K562 (cell line): ENCODE results near the gene CPSF7. TPM values are rescaled to one million over a fixed set of nuclear protein-coding genes. Genes with fewer than 3 reads are reported as not detected.

Source experiments
- ATAC-seq: fragments of 200-7000 bp; cut with Tn5 transposase; 3 replicates; pipeline ENCODE4 v1.9.1; 2020; ENCODE audit warnings: moderate library complexity
- BruUV-seq: library from RNA; stranded (reverse); fragments of 400-500 nt; replicated peaks from 2 replicates; lab custom pipeline; 2021; lab: Mats Ljungman, UMichigan
- CTCF ChIA-PET: fragments of 300-600 bp; formaldehyde crosslinking; extraction: SDS; loops from one replicate; lab custom pipeline; 2021; ENCODE audit warnings: low intra/inter-chr PET ratio; lab: Yijun Ruan, JAX
- POLR2A ChIA-PET: fragments of 300-600, 350-650 bp; sonication (Branson Sonifier 250); formaldehyde crosslinking; extraction: SDS; loops from one replicate; lab custom pipeline; 2021; ENCODE audit warnings: antibody characterized with exemption, inconsistent platforms; lab: Yijun Ruan, JAX
- DNase-seq, 4 experiments: peaks; one replicate each; pipeline versions ENCODE4 v3.0.0 to v3.0.0-alpha.2; 2011 to 2018; ENCODE audit warnings: low spot score in 3 of 4, mixed read lengths in 3 of 4; ENCODE audit errors: extremely low read depth in 1 of 4
- FAIRE-seq: peaks from 2 replicates; lab custom pipeline; 2011; peaks lifted over from hg19 to GRCh38; lab: Jason Lieb, UNC
- H2AFZ ChIP-seq: 2 replicates; pipeline ENCODE4 v1.6.0; 2011; ENCODE audit warnings: low read depth, low read length, control low read depth, inconsistent platforms
- H3K27ac ChIP-seq: fragments of 200-600 bp; 3 replicates; pipeline ENCODE4 v1.8.0; 2011; ENCODE audit warnings: low read depth, mild to moderate bottlenecking, control low read depth, inconsistent platforms, low read length, moderate library complexity, mixed read lengths; ENCODE audit errors: extremely low read depth
- H3K27me3 ChIP-seq, 2 experiments: fragments of 300-600 bp in 1 of 2; 2 replicates in 1 of 2; 3 replicates in 1 of 2; pipeline versions ENCODE4 v1.6.0 to v1.8.0; 2011; ENCODE audit warnings: inconsistent platforms in 2 of 2, low read length in 2 of 2, mild to moderate bottlenecking in 1 of 2, mixed read lengths in 1 of 2, moderate library complexity in 1 of 2; ENCODE audit not compliant: control insufficient read depth in 2 of 2, insufficient read depth in 2 of 2
- H3K36me3 ChIP-seq: fragments of 300-600 bp; 3 replicates; pipeline ENCODE4 v1.8.0; 2011; ENCODE audit warnings: mild to moderate bottlenecking, low read length, inconsistent platforms; ENCODE audit not compliant: control insufficient read depth, insufficient read depth
- H3K4me1 ChIP-seq, 2 experiments: fragments of 200-600 bp in 1 of 2; replicated peaks in 1 of 2; 2 replicates in 1 of 2; 3 replicates in 1 of 2; pipeline versions ENCODE4 v1.5.1 to v1.8.0; 2011; ENCODE audit warnings: inconsistent platforms in 2 of 2, low read length in 2 of 2, mild to moderate bottlenecking in 1 of 2, mixed read lengths in 1 of 2, moderate library complexity in 1 of 2; ENCODE audit not compliant: control insufficient read depth in 2 of 2, insufficient read depth in 2 of 2
- H3K4me2 ChIP-seq: 2 replicates; pipeline ENCODE4 v1.6.1; 2011; ENCODE audit warnings: low read length, control low read depth, inconsistent platforms, mixed read lengths; ENCODE audit not compliant: insufficient read depth
- H3K4me3 ChIP-seq: fragments of 200-600 bp; sonication (generic), shearing (Covaris generic); 2 replicates; pipeline ENCODE4 v1.5.1; 2016; ENCODE audit warnings: control low read depth, inconsistent platforms
- H3K79me2 ChIP-seq: fragments of 200-600 bp; 3 replicates; pipeline ENCODE4 v1.8.0; 2011; ENCODE audit warnings: low read length, inconsistent platforms; ENCODE audit not compliant: control insufficient read depth, insufficient read depth
- H3K9ac ChIP-seq, 2 experiments: 2 replicates each; pipeline versions ENCODE4 v1.6.0 to v1.6.1; 2011; ENCODE audit warnings: low read depth in 2 of 2, low read length in 2 of 2, control low read depth in 1 of 2, inconsistent platforms in 1 of 2, mild to moderate bottlenecking in 1 of 2, mixed read lengths in 1 of 2; ENCODE audit not compliant: insufficient read depth in 1 of 2
- H3K9me1 ChIP-seq: one replicate; pipeline ENCODE4 v1.6.0; 2011; ENCODE audit warnings: inconsistent platforms, mild to moderate bottlenecking, low read length, moderate library complexity; ENCODE audit not compliant: control insufficient read depth, insufficient read depth
- H3K9me3 ChIP-seq: replicated peaks from 2 replicates; pipeline ENCODE4 v1.5.1; 2011; ENCODE audit warnings: low read depth, low read length, inconsistent platforms; ENCODE audit not compliant: control insufficient read depth, insufficient read depth
- H4K20me1 ChIP-seq: replicated peaks from 2 replicates; pipeline ENCODE4 v1.6.1; 2011; ENCODE audit warnings: low read length, inconsistent platforms, mixed read lengths; ENCODE audit not compliant: control insufficient read depth, insufficient read depth
- FOXJ3 ChIP-seq: sonication (generic); formaldehyde crosslinking; IDR thresholded peaks from 2 replicates; pipeline ENCODE4 v1.4.0; 2020; ENCODE audit warnings: mild to moderate bottlenecking, missing genetic modification reagents
- GATAD2B ChIP-seq: fragments of 450-650 bp; IDR thresholded peaks from 2 replicates; pipeline ENCODE4 v1.6.1; 2017; ENCODE audit warnings: mild to moderate bottlenecking, borderline replicate concordance
- HNRNPL ChIP-seq: fragments of 200-400 bp; formaldehyde crosslinking; IDR thresholded peaks from 2 replicates; pipeline ENCODE4 v1.6.1; 2017; ENCODE audit warnings: low read depth, mild to moderate bottlenecking, low read length
- MYBL2 ChIP-seq, 2 experiments: fragments of 450-650 bp in 1 of 2; sonication (generic) in 1 of 2; formaldehyde crosslinking in 1 of 2; IDR thresholded peaks; 2 replicates each; pipeline versions ENCODE4 v1.6.1 to v1.8.1; 2017 to 2022; ENCODE audit warnings: borderline replicate concordance in 1 of 2, inconsistent platforms in 1 of 2, low read depth in 1 of 2, mild to moderate bottlenecking in 1 of 2, missing genetic modification reagents in 1 of 2, moderate library complexity in 1 of 2
- SNIP1 ChIP-seq: fragments of 450-650 bp; IDR thresholded peaks from 2 replicates; pipeline ENCODE4 v1.7.1; 2017; ENCODE audit warnings: low read depth, mild to moderate bottlenecking
- SP1 ChIP-seq: sonication (generic); formaldehyde crosslinking; IDR thresholded peaks from 2 replicates; pipeline ENCODE4 v1.8.1; 2022; ENCODE audit warnings: mild to moderate bottlenecking, missing genetic modification reagents
- STAG1 ChIP-seq: sonication (generic); formaldehyde crosslinking; IDR thresholded peaks from 2 replicates; pipeline ENCODE4 v1.5.0; 2020; ENCODE audit warnings: missing genetic modification reagents, borderline replicate concordance
- ZNF140 ChIP-seq: fragments of 250-450 bp; sonication (Bioruptor Pico); IDR thresholded peaks from 2 replicates; pipeline ENCODE4 v1.8.0; 2021; ENCODE audit warnings: moderate library complexity, mild to moderate bottlenecking, inconsistent platforms
- ZNF354B ChIP-seq: fragments of 250-450 bp; sonication (Bioruptor Pico); IDR thresholded peaks from 2 replicates; pipeline ENCODE4 v1.4.0; 2020
- ZNF696 ChIP-seq: fragments of 250-450 bp; sonication (Bioruptor Pico); conservative IDR thresholded peaks from 2 replicates; pipeline ENCODE4 v1.4.0; 2020; ENCODE audit warnings: mild to moderate bottlenecking, moderate library complexity
- WGBS: fragments of 100-300 bp; shearing (Covaris generic); methylation state at CpG from one replicate; pipeline ENCODE4 v1.1.6; 2016; ENCODE audit warnings: low coverage, mixed read lengths; ENCODE audit not compliant: insufficient coverage; ENCODE audit errors: missing lambda C conversion rate; 5-methylcytosine and 5-hydroxymethylcytosine counted together
- in situ Hi-C: fragments of 300-500 bp; cut with MboI; formaldehyde crosslinking; loops from 4 replicates; pipeline ENCODE4 v1.15.0; 2018; ENCODE audit warnings: inconsistent platforms, mixed read lengths
- intact Hi-C: fragments of 100-400 bp; cut with micrococcal nuclease; formaldehyde crosslinking; loops from 2 replicates; pipeline ENCODE4 v1.14.2; 2022
- polyA plus RNA-seq, 8 experiments: library from polyadenylated mRNA; depleted of rRNA in 4 of 8; stranded (reverse) in 5 of 8; unstranded in 3 of 8; fragments of >200 nt; fragmentation: Nextera tagmentation in 2 of 8; fragmentation: Illumina TruSeq in 1 of 8; extraction: Ambion mirVana in 2 of 8; extraction: Trizol in 1 of 8; gene quantifications; 2 replicates each; pipeline versions ENCODE4 v1.2.1 to v1.2.3, GENCODE V29; 2011 to 2014; ENCODE audit warnings: inconsistent platforms in 1 of 8, missing spikeins in 1 of 8
- total RNA-seq, 7 experiments: library from RNA; depleted of rRNA in 6 of 7; stranded (reverse); fragments of >200 nt in 6 of 7; fragmentation: Illumina TruSeq in 2 of 7; extraction: Trizol in 2 of 7; gene quantifications; 2 replicates each; pipeline versions ENCODE4 v1.2.1 to v1.2.3, GENCODE V29; 2011 to 2021; ENCODE audit warnings: low replicate concordance in 1 of 7
- TF ChIP-seq, protein P1 (sequence below): sonication (generic); formaldehyde crosslinking; IDR thresholded peaks from 2 replicates; pipeline ENCODE4 v1.8.1; 2023; ENCODE audit warnings: mild to moderate bottlenecking, missing genetic modification reagents
- TF ChIP-seq, protein P2 (sequence below): fragments of 450-650 bp; IDR thresholded peaks from 2 replicates; pipeline ENCODE4 v1.6.1; 2014; ENCODE audit warnings: low read depth, mild to moderate bottlenecking, moderate library complexity, borderline replicate concordance
- TF ChIP-seq, protein P3 (sequence below): conservative IDR thresholded peaks from 2 replicates; pipeline ENCODE4 v1.6.1; 2011; ENCODE audit warnings: low read depth, mild to moderate bottlenecking, low read length; ENCODE audit not compliant: control insufficient read depth
- TF ChIP-seq, protein P4 (sequence below), 2 experiments: IDR thresholded peaks in 1 of 2; conservative IDR thresholded peaks in 1 of 2; 2 replicates each; pipeline ENCODE4 v1.6.1; 2016; ENCODE audit warnings: low read depth in 2 of 2, mild to moderate bottlenecking in 1 of 2, missing compliant biosample characterization in 1 of 2, missing genetic modification characterization in 1 of 2, moderate library complexity in 1 of 2

Gene CPSF7
- total and polyA plus RNA-seq, 9 of the 15 experiments (the other 6 are each of a cell fraction or from before 2014, with no cell fraction given), result 14.8 to 104 (median 44.1) TPM

DNA sequence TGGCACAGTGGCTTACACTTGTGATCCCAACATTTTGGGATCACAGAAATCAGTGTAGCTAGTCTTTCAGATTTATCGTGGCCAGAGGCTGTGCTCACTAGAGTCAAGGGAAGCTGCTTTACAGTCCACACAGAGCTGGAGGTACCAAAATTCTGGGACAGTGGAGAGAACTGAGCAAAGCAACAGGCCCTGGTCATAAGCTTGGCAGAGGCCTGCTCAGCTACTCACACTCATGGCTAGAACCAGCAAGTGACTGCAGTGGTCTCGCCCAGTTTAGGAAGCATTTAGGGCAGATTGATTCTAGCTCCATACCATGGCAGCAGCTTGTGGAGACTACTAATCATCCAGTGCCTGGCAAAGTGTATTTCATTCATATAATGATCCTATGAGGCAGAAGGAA is 28.6 kb downstream of the CPSF7 start:
- BruUV-seq, result no TSS peak
- Histone ChIP-seq H3K9ac (no peak overlapping the region), H4K20me1 (no peaks in the 10 kb centered on the region), H3K9me1 (no peaks in the 10 kb centered on the region), H3K79me2 (no peaks in the 10 kb centered on the region), H3K4me2 (no peak overlapping the region), H3K4me3 (no peak overlapping the region), H2AFZ (no peak overlapping the region), H3K27ac (no peak overlapping the region), H3K9me3 (no peaks in the 10 kb centered on the region), H3K4me1 (no peaks in the 10 kb centered on the region), H3K27me3 (no peaks in the 10 kb centered on the region), H3K36me3 (peaks cover 44% of the 10 kb centered on the region)
- WGBS, result 71% methylated on average over 2 of the region's 2 CpGs
- ChIA-PET CTCF (no interaction called here), POLR2A (interaction anchor here (1.1 to 2.7 kb wide), 7 partner anchors 8 to 73 kb away, joined by 3 to 15 read pairs (median 4); partner anchors contain the start of genes CPSF7, SDHAF2 and TMEM216)
- DNase-seq (no peak), ATAC-seq (peak; percentile 45), FAIRE-seq (no peak)
- in situ Hi-C loops (no loop called here), intact Hi-C loops (no loop called here)
- TF ChIP-seq ZNF140 (no peak), HNRNPL (no peak), FOXJ3 (CRISPR knock-in tag) (no peak), SP1 (CRISPR knock-in tag) (no peak), GATAD2B (no peak), ZNF696 (CRISPR knock-in tag) (no peak), MYBL2 (IDR thresholded peaks at IDR 0.05; ENCODE audit: low read depth) (no peak), MYBL2 (CRISPR knock-in tag; IDR thresholded peaks at IDR 0.05; ENCODE audit: borderline replicate concordance) (no peak), ZNF354B (CRISPR knock-in tag) (no peak), STAG1 (CRISPR knock-in tag) (no peak), SNIP1 (no peak)
- TF ChIP-seq, protein P1, sequence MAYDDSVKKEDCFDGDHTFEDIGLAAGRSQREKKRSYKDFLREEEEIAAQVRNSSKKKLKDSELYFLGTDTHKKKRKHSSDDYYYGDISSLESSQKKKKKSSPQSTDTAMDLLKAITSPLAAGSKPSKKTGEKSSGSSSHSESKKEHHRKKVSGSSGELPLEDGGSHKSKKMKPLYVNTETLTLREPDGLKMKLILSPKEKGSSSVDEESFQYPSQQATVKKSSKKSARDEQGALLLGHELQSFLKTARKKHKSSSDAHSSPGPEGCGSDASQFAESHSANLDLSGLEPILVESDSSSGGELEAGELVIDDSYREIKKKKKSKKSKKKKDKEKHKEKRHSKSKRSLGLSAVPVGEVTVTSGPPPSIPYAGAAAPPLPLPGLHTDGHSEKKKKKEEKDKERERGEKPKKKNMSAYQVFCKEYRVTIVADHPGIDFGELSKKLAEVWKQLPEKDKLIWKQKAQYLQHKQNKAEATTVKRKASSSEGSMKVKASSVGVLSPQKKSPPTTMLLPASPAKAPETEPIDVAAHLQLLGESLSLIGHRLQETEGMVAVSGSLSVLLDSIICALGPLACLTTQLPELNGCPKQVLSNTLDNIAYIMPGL (CRISPR knock-in tag), result no peak
- TF ChIP-seq, protein P2, sequence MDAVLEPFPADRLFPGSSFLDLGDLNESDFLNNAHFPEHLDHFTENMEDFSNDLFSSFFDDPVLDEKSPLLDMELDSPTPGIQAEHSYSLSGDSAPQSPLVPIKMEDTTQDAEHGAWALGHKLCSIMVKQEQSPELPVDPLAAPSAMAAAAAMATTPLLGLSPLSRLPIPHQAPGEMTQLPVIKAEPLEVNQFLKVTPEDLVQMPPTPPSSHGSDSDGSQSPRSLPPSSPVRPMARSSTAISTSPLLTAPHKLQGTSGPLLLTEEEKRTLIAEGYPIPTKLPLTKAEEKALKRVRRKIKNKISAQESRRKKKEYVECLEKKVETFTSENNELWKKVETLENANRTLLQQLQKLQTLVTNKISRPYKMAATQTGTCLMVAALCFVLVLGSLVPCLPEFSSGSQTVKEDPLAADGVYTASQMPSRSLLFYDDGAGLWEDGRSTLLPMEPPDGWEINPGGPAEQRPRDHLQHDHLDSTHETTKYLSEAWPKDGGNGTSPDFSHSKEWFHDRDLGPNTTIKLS, result no peak
- TF ChIP-seq, protein P3, sequence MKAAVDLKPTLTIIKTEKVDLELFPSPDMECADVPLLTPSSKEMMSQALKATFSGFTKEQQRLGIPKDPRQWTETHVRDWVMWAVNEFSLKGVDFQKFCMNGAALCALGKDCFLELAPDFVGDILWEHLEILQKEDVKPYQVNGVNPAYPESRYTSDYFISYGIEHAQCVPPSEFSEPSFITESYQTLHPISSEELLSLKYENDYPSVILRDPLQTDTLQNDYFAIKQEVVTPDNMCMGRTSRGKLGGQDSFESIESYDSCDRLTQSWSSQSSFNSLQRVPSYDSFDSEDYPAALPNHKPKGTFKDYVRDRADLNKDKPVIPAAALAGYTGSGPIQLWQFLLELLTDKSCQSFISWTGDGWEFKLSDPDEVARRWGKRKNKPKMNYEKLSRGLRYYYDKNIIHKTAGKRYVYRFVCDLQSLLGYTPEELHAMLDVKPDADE, result no peak
- TF ChIP-seq, protein P4, sequence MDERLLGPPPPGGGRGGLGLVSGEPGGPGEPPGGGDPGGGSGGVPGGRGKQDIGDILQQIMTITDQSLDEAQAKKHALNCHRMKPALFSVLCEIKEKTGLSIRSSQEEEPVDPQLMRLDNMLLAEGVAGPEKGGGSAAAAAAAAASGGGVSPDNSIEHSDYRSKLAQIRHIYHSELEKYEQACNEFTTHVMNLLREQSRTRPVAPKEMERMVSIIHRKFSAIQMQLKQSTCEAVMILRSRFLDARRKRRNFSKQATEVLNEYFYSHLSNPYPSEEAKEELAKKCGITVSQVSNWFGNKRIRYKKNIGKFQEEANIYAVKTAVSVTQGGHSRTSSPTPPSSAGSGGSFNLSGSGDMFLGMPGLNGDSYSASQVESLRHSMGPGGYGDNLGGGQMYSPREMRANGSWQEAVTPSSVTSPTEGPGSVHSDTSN (CRISPR knock-in tag; IDR thresholded peaks at IDR 0.05; ENCODE audit: low read depth), result no peak
- TF ChIP-seq, protein P4 (tag; conservative IDR thresholded peaks at IDR 0.05; ENCODE audit: low read depth), result no peak
